ENCODE data around the gene FAF1. TPM values are rescaled to one million over a fixed set of nuclear protein-coding genes. Genes with fewer than 3 reads are reported as not detected.

Gene FAF1
- total RNA-seq, 4 donors from 2014 or later = 25.1 to 55.7 (median 38.8) TPM

- no peak for DNase-seq (ENCODE audit: low spot score in 2 of 2)
- 5 to 6% methylated on average over 40 to 47 of the region's 56 CpGs for WGBS, 2 donors
- TF ChIP-seq CTCF (IDR thresholded peaks at IDR 0.05) (no peak), POLR2A (IDR thresholded peaks at IDR 0.05) (no peak), EP300 (IDR thresholded peaks at IDR 0.05) (no peak)
- Histone ChIP-seq H3K27ac (no peak overlapping the region), H3K27me3 (peaks cover 5 to 80% of the 10 kb centered on the region in 2 donors), H3K9me3 (peaks cover 0 to 13% (median 0%) of the 10 kb centered on the region in 4 donors), H3K4me3 (no peak overlapping the region), H3K36me3 (no peaks in the 10 kb centered on the region), H3K4me1 (peaks cover 0 to 55% (median 18%) of the 10 kb centered on the region in 4 donors)
Measured at GRCh38 chr1:50415235-50416149, 544.6 kb downstream of the FAF1 start.

GRCh38 chr1:50414853-50415234 lies 545.2 kb downstream of the FAF1 start:
- no peak overlapping the region for H3K27ac ChIP-seq
- peaks cover 0 to 49% (median 18%) of the 10 kb centered on the region in 4 donors for H3K4me1 ChIP-seq
- no peak overlapping the region for H3K4me3 ChIP-seq
- peaks cover 0 to 13% (median 0%) of the 10 kb centered on the region in 4 donors for H3K9me3 ChIP-seq
- no peak for DNase-seq (ENCODE audit: low spot score in 2 of 2)
- TF ChIP-seq CTCF (IDR thresholded peaks at IDR 0.05) = no peak
- no peak for TF ChIP-seq POLR2A (IDR thresholded peaks at IDR 0.05)
- no peak for TF ChIP-seq EP300 (IDR thresholded peaks at IDR 0.05)
- no peaks in the 10 kb centered on the region for H3K36me3 ChIP-seq
- H3K27me3 ChIP-seq = peaks cover 5 to 74% of the 10 kb centered on the region in 2 donors
- WGBS, 2 donors = 28 to 40% methylated on average over 7 of the region's 7 CpGs

- H3K27ac ChIP-seq = no peak overlapping the region
Measured at GRCh38 chr1:50412813-50413476, 547.1 kb downstream of the FAF1 start.

GRCh38 chr1:50405814-50406213 lies 554.3 kb downstream of the FAF1 start:
- H3K4me3 ChIP-seq = no peak overlapping the region
- 68 to 90% methylated on average over 4 of the region's 4 CpGs for WGBS, 2 donors
- DNase-seq (ENCODE audit: low spot score in 2 of 2) = no peak
- no peak for TF ChIP-seq CTCF (IDR thresholded peaks at IDR 0.05)
- no peak for TF ChIP-seq POLR2A (IDR thresholded peaks at IDR 0.05)
- no peak for TF ChIP-seq EP300 (IDR thresholded peaks at IDR 0.05)
- no peaks in the 10 kb centered on the region for H3K27me3 ChIP-seq
- peaks cover 0 to 6% (median 0%) of the 10 kb centered on the region in 4 donors for H3K9me3 ChIP-seq
- no peak overlapping the region for H3K27ac ChIP-seq
- H3K36me3 ChIP-seq = no peaks in the 10 kb centered on the region
- H3K4me1 ChIP-seq = no peaks in the 10 kb centered on the region

More at GRCh38 chr1:50412813-50413476, 547.1 kb downstream of the FAF1 start:
- H3K9me3 ChIP-seq = peaks cover 0 to 19% (median 0%) of the 10 kb centered on the region in 4 donors
- H3K27me3 ChIP-seq = peaks cover 0 to 57% of the 10 kb centered on the region in 2 donors
- no peaks in the 10 kb centered on the region for H3K36me3 ChIP-seq
- 89 to 90% methylated on average over 1 of the region's 1 CpG for WGBS, 2 donors
- no peak overlapping the region for H3K4me3 ChIP-seq
- H3K4me1 ChIP-seq = peaks cover 0 to 30% (median 10%) of the 10 kb centered on the region in 4 donors
- no peak for DNase-seq (ENCODE audit: low spot score in 2 of 2)
- TF ChIP-seq CTCF (IDR thresholded peaks at IDR 0.05) = no peak
- TF ChIP-seq EP300 (IDR thresholded peaks at IDR 0.05) = no peak
- TF ChIP-seq POLR2A (IDR thresholded peaks at IDR 0.05) = no peak

Data from tibial nerve (tissue), 4 donors.